ENCODE results near the gene FAM83E. TPM values are rescaled to one million over a fixed set of nuclear protein-coding genes. Genes with fewer than 3 reads are reported as not detected.

The FAM83E gene
- polyA plus RNA-seq, 1 donor from 2014 or later: 0.73 TPM

DNA sequence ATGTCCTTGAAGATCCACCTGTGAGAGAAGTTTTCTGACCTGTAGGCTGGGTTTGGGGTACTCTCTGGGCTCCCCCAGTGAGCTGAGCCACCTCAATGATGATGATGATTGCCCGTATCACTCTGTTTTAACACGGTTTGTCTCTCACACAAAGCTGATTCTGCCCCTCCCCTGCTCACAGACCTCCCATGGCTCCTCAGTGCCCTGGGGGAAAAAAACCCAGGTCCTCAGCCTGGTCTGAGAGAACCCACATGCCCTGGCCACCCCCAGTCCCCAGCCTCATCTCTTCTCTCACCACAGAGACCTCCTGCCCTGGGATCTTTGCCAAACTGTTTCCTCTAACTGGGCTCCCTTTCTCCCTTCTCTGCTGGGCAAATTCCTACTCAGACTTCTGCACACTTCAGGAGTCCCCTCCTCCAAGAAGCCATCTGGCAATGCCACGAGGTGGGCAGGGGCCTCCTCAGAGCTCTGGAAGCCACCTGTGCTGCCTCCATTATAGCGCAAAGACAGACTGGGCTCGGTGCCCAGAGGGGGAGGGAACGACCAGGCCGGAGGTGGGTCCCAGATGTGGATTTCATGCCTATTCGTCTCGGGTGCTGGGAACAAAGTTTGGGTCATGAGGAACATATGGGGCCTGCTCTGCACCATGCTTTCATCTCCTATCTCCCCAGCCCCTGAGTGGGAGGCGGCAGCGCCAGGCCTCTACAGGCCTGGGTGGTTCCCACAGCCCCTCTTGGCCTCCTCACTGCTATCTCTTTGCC lies 39.6 kb upstream of the FAM83E start:
- no peaks in the 10 kb centered on the region for H3F3A ChIP-seq (ENCODE audit: insufficient read depth, low read length, poor library complexity, severe bottlenecking)
- no peak overlapping the region for H3K4me2 ChIP-seq (ENCODE audit: low read length)
- H3K27ac ChIP-seq (ENCODE audit: low read length): no peak overlapping the region
- no peaks in the 10 kb centered on the region for H4K20me1 ChIP-seq (ENCODE audit: insufficient read depth)
- H3K9me3 ChIP-seq (ENCODE audit: low read length): no peaks in the 10 kb centered on the region
- H3K36me3 ChIP-seq (ENCODE audit: insufficient read depth, low read length): no peaks in the 10 kb centered on the region
- no peaks in the 10 kb centered on the region for H3K9me2 ChIP-seq (ENCODE audit: insufficient read depth, low read length)
- H3K27me3 ChIP-seq (ENCODE audit: insufficient read depth, low read depth, low read length): no peaks in the 10 kb centered on the region
- TF ChIP-seq CTCF (IDR thresholded peaks at IDR 0.05; ENCODE audit: poor library complexity, severe bottlenecking): no peak
- TF ChIP-seq POLR2AphosphoS5 (IDR thresholded peaks at IDR 0.05): no peak
- no peak for TF ChIP-seq TAF1 (IDR thresholded peaks at IDR 0.05; ENCODE audit: low read depth)
- no peak for TF ChIP-seq RAD21 (conservative IDR thresholded peaks at IDR 0.05)
- no peak for TF ChIP-seq EP300 (conservative IDR thresholded peaks at IDR 0.05; ENCODE audit: poor library complexity, severe bottlenecking)
- no peaks in the 10 kb centered on the region for H3K79me2 ChIP-seq (replicated peaks; ENCODE audit: insufficient read depth, low read length)
- H3K9ac ChIP-seq (ENCODE audit: low read length): no peak overlapping the region
- no peak overlapping the region for H2AFZ ChIP-seq (ENCODE audit: low read depth, low read length)
- no peak overlapping the region for H3K4me3 ChIP-seq (ENCODE audit: low read length)

DNA sequence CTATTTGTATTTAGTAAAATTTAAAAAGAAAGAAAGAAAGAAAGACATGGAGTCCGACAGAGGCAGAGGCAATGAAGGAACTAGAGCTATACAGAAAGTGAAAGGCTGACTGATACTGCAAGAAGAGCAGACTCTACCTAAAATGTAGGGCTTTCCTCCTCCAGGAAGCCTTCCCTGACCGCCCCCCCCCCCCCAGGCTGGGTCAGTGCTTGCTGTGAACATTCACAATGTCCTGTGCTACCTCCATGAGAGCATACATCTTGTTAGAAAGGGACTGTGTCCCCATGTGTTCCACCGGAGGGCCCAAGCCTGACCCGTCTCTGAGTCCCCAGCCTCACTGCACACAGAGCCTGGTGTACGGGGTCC lies 36.8 kb upstream of the FAM83E start:
- Histone ChIP-seq H3K79me2 (replicated peaks; ENCODE audit: insufficient read depth, low read length) (no peaks in the 10 kb centered on the region), H4K20me1 (ENCODE audit: insufficient read depth) (no peaks in the 10 kb centered on the region), H3K4me3 (ENCODE audit: low read length) (no peak overlapping the region), H3K27me3 (ENCODE audit: insufficient read depth, low read depth, low read length) (no peaks in the 10 kb centered on the region), H3K9me2 (ENCODE audit: insufficient read depth, low read length) (no peaks in the 10 kb centered on the region), H3K9ac (ENCODE audit: low read length) (no peak overlapping the region), H3K4me2 (ENCODE audit: low read length) (no peak overlapping the region), H2AFZ (ENCODE audit: low read depth, low read length) (no peak overlapping the region), H3F3A (ENCODE audit: insufficient read depth, low read length, poor library complexity, severe bottlenecking) (no peaks in the 10 kb centered on the region), H3K27ac (ENCODE audit: low read length) (no peak overlapping the region), H3K9me3 (ENCODE audit: low read length) (no peaks in the 10 kb centered on the region), H3K36me3 (ENCODE audit: insufficient read depth, low read length) (no peaks in the 10 kb centered on the region)
- TF ChIP-seq TAF1 (IDR thresholded peaks at IDR 0.05; ENCODE audit: low read depth) (no peak), REST (IDR thresholded peaks at IDR 0.05; ENCODE audit: borderline replicate concordance) (no peak)

DNA sequence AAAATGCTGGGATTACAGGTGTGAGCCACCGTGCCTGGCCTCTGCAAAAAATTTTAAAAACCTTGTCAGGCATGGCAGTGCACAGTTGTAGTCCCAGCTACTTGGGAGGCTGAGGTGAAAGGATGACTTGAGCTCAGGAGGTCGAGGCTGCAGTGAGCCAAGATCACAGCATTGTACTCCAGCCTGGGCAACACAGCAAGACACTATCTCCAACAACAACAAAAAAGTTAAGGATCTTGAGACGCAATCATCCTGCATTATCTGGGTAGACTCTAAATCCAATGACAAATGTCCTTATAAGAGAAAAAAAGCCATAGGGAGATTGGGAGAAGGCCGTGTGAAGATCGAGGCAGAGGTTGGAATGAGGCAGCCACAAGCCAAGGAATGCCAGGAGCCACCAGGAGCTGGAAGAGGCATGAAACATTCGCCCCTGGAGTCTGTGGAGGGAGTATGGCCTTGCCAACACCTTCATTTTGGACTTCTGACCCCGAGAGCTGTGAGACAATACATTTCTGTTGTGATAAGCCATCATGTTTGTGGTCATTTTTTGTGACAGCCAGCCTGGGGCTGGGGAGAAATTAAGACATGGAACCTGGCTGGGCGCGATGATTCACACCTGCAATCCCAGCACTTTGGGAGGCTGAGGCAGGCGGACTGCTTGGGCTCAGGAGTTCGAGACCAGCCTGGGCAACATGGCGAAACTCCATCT lies 36.3 kb upstream of the FAM83E start:
- no peaks in the 10 kb centered on the region for H4K20me1 ChIP-seq (ENCODE audit: insufficient read depth)
- H3K9ac ChIP-seq (ENCODE audit: low read length): no peak overlapping the region
- no peak overlapping the region for H3K4me2 ChIP-seq (ENCODE audit: low read length)
- TF ChIP-seq MXI1 (conservative IDR thresholded peaks at IDR 0.05; ENCODE audit: poor library complexity, severe bottlenecking) (no peak), CTCF (IDR thresholded peaks at IDR 0.05; ENCODE audit: poor library complexity, severe bottlenecking) (no peak), RAD21 (conservative IDR thresholded peaks at IDR 0.05) (no peak), EZH2 (IDR thresholded peaks at IDR 0.05; ENCODE audit: borderline replicate concordance, insufficient read depth, low read length, poor library complexity, severe bottlenecking) (no peak), POLR2AphosphoS5 (IDR thresholded peaks at IDR 0.05) (no peak), SMC3 (conservative IDR thresholded peaks at IDR 0.05; ENCODE audit: poor library complexity) (no peak), REST (IDR thresholded peaks at IDR 0.05; ENCODE audit: borderline replicate concordance) (no peak), TAF1 (IDR thresholded peaks at IDR 0.05; ENCODE audit: low read depth) (no peak)

More for the DNA sequence above, 36.3 kb upstream of the FAM83E start:
- Histone ChIP-seq H3K9me2 (ENCODE audit: insufficient read depth, low read length) (no peaks in the 10 kb centered on the region), H3K9me3 (ENCODE audit: low read length) (no peaks in the 10 kb centered on the region), H2AFZ (ENCODE audit: low read depth, low read length) (no peak overlapping the region), H3K27me3 (ENCODE audit: insufficient read depth, low read depth, low read length) (no peaks in the 10 kb centered on the region), H3K36me3 (ENCODE audit: insufficient read depth, low read length) (no peaks in the 10 kb centered on the region), H3K27ac (ENCODE audit: low read length) (no peak overlapping the region), H3F3A (ENCODE audit: insufficient read depth, low read length, poor library complexity, severe bottlenecking) (no peaks in the 10 kb centered on the region), H3K79me2 (replicated peaks; ENCODE audit: insufficient read depth, low read length) (no peaks in the 10 kb centered on the region), H3K4me3 (ENCODE audit: low read length) (no peak overlapping the region)

Measured in neural cell (in vitro differentiated cells).